NCI-H1048 (cell line): ENCODE results near the gene PCDHGB4.
"Not testable (repeated sequence)": the region's sequence is repeated elsewhere in the genome, so short reads cannot be mapped to it uniquely, and the experiment has no call there.

Experiments
- DNase-seq: peaks from one replicate; lab custom pipeline; 2025; lab: John Stamatoyannopoulos, UW

Gene PCDHGB4

DNA sequence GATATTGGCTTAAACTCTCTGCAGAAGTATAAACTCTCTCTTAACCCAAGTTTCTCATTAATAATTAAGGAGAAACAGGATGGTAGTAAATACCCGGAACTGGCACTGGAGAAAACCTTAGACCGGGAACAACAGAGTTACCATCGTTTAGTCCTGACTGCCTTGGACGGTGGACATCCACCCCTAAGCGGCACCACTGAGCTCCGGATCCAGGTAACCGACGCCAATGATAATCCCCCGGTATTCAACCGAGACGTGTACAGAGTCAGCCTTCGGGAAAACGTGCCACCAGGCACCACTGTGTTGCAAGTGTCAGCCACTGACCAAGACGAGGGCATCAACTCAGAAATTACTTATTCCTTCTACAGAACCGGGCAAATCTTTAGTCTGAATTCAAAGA lies 11.1 kb downstream of the PCDHGB4 start:
- no peak for DNase-seq

DNA sequence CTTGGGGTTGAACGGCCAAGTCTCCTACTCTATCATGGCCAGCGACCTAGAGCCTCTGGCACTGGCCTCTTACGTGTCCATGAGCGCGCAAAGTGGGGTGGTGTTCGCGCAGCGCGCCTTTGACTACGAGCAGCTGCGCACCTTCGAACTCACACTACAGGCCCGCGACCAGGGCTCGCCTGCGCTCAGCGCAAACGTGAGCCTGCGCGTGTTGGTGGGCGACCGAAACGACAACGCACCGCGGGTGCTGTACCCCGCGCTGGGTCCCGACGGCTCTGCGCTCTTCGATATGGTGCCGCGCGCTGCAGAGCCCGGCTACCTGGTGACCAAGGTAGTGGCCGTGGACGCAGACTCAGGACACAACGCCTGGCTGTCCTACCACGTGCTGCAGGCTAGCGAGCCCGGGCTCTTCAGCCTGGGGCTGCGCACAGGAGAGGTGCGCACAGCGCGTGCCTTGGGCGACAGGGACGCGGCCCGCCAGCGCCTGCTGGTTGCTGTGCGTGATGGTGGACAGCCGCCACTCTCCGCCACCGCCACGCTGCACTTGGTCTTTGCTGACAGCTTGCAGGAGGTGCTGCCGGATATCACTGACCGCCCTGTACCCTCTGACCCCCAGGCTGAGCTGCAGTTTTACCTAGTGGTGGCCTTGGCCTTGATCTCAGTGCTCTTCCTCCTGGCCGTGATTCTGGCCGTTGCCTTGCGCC lies 12.2 kb downstream of the PCDHGB4 start:
- no peak for DNase-seq

DNA sequence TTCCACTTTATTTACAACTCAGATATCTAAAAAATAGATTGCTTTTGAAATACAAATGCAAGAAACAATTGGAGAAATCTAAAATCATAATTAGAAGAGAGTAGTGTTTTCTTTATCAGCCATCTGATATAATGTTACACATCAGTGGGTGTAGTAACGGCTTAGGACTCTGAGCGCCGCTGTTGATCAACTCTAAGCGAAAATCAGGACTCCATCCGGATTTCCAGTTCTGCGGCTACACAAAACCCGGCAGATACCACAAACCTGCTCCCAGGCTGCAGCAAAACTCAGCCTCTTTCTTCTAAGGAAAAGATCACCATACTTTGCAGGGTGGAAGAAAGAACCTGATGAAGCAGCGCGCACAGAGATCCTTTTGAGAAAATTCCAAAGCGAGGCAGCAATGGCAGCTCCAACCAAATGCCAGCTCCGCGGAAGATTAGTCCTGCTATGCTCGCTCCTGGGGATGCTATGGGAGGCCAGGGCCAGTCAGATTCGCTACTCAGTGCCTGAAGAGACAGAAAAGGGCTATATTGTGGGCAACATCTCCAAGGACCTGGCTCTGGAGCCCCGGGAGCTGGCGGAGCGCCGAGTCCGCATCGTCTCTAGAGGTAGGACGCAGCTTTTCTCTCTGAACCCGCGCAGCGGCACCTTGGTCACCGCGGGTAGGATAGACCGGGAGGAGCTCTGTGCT lies 15.2 kb downstream of the PCDHGB4 start, which contains the start of gene PCDHGA9:
Gene PCDHGA9, plus strand, starts transcription at position 226 of the 691 bp plus-strand sequence. Its CDS starts 175 bp downstream, at position 401.
- no peak for DNase-seq

DNA sequence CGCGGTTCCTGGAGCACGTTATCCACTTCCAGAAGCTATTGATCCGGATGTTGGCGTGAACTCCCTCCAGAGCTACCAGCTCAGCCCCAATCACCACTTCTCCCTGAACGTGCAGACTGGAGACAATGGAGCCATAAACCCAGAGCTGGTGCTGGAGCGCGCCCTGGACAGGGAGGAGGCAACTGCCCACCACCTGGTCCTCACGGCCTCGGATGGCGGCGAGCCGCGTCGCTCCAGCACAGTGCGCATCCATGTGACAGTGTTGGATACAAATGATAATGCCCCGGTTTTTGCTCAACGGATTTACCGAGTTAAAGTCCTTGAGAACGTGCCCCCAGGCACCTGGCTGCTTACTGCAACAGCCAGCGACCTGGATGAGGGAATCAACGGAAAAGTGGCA lies 15.9 kb downstream of the PCDHGB4 start:
- DNase-seq, result no peak

DNA sequence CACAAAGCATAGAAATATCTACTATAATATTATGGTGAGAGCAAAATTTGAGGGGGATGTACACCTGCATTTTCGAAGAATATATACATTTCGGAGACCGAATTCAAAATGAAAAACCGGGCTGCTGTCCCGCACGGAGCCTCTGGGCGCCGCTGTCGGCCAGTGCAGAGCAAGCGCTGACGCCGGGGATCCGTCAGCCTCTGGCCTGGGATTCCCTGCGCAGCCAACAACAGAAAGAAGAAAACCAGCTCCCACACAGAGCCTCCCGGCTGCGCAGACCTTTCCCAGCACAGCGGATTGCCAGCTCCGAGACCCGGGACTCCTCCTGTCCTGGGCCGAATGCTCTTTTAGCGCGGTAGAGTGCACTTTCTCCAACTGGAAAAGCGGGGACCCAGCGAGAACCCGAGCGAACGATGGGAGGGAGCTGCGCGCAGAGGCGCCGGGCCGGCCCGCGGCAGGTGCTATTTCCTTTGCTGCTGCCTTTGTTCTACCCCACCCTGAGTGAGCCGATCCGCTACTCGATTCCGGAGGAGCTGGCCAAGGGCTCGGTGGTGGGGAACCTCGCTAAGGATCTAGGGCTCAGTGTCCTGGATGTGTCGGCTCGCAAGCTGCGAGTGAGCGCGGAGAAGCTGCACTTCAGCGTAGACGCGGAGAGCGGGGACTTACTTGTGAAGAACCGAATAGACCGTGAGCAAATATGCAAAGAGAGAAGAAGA lies 20.4 kb downstream of the PCDHGB4 start, which contains the start of gene PCDHGB6:
Gene PCDHGB6, plus strand, starts transcription at position 232 of the 716 bp plus-strand sequence. Its CDS starts 182 bp downstream, at position 414.
- DNase-seq, result not testable (repeated sequence)

DNA sequence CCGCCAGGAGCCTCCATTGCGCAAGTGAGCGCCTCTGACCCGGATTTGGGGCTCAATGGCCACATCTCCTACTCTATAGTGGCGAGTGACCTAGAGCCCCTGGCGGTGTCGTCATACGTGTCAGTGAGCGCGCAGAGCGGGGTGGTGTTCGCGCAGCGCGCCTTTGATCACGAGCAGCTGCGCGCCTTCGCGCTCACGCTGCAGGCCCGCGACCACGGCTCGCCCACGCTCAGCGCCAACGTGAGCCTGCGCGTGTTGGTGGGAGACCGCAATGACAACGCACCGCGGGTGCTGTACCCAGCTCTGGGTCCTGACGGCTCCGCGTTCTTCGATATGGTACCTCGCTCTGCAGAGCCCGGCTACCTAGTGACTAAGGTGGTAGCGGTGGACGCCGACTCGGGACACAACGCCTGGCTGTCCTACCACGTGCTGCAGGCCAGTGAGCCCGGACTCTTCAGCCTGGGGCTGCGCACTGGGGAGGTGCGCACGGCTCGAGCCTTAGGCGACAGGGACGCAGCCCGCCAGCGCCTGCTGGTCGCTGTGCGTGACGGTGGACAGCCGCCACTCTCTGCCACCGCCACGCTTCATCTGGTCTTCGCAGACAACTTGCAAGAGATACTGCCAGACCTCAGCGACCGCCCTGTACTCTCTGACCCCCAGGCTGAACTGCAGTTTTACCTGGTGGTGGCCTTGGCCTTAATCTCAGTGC lies 22.3 kb downstream of the PCDHGB4 start:
- no peak for DNase-seq

DNA sequence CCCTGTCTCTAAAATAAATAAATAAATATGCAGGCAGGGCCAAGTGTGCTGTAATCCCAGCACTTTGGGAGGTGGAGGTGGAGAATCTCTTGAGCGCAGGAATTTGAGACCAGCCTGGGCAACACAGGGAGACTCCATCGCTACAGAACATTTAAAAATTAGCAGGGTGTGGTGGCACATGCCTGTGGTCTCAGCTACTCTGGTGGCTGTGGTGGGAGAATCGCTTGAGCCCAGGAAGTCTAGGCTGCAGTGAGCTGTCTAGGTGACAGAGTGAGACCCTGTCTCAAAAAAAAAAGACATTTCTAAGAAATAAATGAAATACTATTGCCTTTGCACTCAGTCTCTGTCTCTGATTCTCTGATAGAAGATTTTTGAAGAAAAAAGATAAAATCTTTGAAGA lies 24.1 kb downstream of the PCDHGB4 start:
- no peak for DNase-seq

DNA sequence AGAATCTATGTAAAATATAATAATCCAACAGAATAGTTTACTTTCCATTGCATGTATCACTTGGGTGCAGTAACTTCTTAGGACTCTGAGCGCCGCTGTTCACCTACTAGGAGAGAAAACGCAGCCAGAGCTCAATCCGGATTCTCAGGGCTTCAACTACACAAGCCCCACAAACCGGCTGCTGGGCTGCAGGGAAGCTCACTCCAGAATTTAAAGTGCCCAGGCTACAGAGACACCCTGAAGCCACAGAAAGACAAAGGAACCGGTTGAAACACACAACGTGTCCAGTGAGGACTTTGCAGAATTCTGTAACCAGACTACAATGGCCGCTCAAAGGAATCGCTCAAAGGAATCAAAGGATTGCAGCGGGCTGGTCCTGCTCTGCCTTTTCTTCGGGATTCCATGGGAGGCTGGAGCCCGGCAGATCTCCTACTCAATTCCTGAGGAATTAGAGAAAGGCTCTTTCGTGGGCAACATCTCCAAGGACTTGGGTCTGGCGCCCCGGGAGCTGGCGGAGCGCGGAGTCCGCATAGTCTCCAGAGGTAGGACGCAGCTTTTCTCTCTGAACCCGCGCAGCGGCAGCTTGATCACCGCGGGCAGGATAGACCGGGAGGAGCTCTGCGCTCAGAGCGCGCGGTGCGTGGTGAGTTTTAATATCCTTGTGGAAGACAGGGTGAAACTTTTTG lies 25.5 kb downstream of the PCDHGB4 start, which contains the start of gene PCDHGA10:
Gene PCDHGA10, plus strand, starts transcription at position 134 of the 686 bp plus-strand sequence. Its CDS starts 189 bp downstream, at position 323.
- DNase-seq, result no peak

DNA sequence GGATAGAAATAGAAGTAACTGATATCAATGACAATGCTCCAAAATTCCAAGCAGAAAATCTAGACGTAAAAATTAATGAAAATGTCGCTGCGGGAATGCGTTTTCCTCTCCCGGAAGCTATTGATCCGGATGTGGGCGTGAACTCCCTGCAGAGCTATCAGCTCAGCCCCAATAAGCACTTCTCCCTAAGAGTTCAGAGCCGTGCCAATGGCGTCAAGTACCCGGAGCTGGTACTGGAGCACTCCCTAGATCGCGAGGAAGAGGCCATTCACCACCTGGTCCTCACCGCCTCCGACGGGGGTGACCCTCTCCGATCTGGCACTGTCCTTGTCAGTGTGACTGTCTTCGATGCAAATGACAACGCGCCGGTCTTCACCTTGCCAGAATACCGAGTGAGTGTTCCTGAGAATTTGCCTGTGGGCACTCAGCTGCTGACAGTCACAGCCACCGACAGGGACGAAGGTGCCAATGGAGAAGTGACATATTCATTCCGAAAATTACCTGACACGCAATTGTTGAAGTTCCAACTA lies 26.1 kb downstream of the PCDHGB4 start:
- DNase-seq, result no peak

DNA sequence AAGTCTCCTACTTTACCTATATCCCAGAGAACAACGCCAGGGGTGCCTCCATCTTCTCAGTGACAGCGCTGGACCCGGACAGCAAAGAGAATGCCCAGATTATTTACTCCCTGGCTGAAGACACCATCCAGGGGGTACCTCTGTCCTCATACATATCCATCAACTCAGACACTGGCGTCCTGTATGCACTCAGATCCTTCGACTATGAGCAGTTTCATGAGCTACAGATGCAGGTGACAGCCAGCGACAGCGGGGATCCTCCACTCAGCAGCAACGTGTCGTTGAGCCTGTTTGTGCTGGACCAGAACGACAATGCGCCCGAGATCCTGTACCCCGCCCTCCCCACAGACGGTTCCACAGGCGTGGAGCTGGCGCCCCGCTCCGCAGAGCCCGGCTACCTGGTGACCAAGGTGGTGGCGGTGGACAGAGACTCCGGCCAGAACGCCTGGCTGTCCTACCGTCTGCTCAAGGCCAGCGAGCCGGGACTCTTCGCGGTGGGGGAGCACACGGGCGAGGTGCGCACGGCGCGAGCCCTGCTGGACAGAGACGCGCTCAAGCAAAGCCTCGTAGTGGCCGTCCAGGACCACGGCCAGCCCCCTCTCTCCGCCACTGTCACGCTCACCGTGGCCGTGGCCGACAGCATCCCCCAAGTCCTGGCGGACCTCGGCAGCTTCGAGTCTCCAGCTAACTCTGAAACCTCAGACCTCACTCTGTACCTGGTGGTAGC lies 27.2 kb downstream of the PCDHGB4 start:
- DNase-seq, result not testable (repeated sequence)

DNA sequence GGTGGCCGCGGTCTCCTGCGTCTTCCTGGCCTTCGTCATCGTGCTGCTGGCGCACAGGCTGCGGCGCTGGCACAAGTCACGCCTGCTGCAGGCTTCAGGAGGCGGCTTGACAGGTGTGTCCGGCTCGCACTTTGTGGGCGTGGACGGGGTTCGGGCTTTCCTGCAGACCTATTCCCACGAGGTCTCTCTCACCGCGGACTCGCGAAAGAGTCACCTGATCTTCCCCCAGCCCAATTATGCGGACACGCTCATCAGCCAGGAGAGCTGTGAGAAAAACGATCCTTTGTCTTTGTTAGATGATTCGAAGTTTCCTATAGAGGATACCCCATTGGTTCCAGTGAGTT lies 27.7 kb downstream of the PCDHGB4 start:
- not testable (repeated sequence) for DNase-seq

DNA sequence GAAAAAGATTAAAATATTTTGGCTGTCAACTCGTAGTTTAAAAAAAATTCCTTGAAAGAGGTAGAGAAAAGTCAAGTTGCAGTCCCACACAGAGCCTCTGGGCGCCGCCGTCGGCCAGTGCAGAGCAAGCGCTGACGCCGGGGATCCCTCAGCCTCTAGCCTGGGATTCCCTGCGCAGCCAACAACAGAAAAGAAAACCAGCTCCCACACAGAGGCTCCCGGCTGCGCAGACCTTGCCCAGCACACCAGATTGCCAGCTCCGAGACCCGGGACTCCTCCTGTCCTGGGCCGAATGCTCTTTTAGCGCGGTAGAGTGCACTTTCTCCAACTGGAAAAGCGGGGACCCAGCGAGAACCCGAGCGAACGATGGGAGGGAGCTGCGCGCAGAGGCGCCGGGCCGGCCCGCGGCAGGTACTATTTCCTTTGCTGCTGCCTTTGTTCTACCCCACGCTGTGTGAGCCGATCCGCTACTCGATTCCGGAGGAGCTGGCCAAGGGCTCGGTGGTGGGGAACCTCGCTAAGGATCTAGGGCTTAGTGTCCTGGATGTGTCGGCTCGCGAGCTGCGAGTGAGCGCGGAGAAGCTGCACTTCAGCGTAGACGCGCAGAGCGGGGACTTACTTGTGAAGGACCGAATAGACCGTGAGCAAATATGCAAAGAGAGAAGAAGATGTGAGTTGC lies 30.1 kb downstream of the PCDHGB4 start, which contains the start of gene PCDHGB7:
Gene PCDHGB7, plus strand, starts transcription at position 184 of the 679 bp plus-strand sequence. Its CDS starts 183 bp downstream, at position 367.
- DNase-seq, result not testable (repeated sequence)

DNA sequence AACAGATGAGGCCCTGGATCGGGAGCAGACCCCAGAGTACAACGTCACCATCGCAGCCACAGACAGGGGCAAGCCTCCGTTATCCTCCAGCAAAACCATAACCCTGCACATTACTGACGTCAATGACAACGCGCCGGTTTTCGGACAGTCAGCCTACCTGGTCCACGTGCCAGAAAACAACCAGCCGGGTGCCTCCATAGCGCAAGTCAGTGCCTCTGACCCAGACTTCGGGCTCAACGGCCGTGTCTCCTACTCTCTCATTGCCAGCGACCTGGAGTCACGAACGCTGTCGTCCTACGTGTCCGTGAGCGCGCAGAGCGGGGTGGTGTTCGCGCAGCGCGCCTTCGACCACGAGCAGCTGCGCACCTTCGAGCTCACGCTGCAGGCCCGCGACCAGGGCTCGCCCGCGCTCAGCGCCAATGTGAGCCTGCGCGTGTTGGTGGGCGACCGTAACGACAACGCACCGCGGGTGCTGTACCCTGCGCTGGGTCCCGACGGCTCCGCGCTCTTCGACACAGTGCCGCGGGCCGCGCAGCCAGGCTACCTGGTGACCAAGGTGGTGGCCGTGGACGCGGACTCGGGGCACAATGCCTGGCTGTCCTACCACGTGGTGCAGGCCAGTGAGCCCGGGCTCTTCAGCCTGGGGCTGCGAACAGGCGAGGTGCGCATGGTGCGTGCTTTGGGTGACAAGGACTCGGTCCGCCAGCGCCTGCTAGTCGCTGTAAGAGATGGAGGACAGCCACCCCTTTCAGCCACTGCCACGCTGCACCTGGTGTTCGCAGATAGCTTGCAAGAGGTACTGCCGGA lies 31.8 kb downstream of the PCDHGB4 start:
- DNase-seq, result no peak

DNA sequence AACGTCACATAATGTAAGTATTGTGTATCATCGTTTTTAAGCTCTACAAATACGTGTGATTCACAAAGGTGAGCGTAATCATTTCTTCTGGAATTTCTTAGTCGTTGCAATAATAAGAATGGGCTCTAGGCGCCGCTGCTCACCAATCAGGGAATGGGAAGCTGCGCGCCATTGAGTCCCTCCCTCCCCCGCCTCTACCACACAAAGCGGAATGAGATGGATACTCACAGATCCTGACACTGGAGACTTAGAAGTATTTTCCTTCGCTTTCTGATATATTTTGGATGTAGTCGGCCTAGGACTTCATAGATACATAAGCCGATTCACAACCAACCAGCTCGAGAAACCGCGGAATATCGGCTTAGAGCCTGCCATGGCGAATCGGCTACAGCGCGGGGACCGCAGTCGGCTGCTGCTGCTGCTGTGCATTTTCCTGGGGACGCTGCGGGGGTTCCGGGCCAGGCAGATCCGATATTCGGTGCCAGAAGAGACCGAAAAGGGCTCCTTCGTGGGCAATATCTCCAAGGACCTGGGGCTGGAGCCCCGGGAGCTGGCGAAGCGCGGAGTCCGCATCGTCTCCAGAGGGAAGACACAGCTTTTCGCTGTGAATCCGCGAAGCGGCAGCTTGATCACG lies 33.5 kb downstream of the PCDHGB4 start, which contains the start of gene PCDHGA11:
Gene PCDHGA11, plus strand, starts transcription at position 197 of the 634 bp plus-strand sequence. Its CDS starts 177 bp downstream, at position 374.
- no peak for DNase-seq

DNA sequence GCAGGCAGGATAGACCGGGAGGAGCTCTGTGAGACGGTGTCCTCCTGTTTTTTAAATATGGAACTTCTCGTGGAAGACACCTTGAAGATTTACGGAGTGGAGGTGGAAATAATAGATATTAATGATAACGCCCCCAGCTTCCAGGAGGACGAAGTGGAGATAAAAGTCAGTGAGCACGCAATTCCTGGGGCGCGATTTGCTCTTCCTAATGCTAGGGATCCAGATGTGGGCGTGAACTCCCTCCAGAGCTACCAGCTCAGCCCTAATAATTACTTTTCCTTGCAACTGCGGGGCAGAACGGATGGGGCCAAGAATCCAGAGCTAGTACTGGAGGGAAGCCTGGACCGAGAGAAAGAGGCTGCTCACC lies 34.0 kb downstream of the PCDHGB4 start:
- no peak for DNase-seq

DNA sequence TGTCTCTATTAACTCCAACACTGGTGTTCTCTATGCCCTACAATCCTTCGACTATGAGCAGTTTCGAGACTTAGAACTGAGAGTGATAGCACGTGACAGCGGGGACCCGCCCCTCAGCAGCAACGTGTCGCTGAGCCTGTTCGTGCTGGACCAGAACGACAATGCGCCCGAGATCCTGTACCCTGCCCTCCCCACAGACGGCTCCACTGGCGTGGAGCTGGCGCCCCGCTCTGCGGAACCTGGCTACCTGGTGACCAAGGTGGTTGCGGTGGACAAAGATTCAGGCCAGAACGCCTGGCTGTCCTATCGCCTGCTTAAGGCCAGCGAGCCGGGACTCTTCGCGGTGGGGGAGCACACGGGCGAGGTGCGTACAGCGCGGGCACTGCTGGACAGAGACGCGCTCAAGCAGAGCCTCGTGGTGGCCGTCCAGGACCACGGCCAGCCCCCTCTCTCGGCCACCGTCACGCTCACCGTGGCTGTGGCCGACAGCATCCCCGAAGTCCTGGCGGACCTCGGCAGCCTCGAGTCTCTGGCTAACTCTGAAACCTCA lies 35.3 kb downstream of the PCDHGB4 start:
- no peak for DNase-seq

DNA sequence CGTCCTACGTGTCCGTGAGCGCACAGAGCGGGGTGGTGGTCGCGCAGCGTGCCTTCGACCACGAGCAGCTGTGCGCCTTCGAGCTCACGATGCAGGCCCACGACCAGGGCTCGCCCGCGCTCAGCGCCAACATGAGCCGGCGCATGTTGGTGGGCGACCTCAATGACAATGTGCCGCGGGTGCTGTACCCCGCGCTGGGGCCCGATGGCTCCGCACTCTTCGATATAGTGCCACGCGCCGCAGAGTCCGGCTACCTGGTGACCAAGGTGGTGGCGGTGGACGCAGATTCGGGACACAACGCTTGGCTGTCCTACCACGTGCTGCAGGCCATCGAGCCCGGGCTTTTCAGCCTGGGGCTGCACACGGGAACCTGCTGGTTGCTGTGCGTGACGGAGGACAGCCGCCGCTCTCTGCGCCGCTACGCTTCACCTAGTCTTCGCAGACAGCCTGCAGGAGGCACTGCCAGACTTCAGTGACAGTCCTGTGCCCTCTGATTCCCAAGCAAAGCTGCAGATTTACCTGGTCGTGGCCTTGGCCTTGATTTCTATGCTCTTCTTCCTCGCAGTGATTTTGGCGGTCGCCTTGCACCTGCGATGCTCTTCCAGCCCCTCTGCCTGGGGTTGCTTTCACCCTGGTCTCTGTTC lies 40.4 kb downstream of the PCDHGB4 start:
- DNase-seq, result no peak
